ENCODE data around the gene FIGNL2. TPM values are rescaled to one million over a fixed set of nuclear protein-coding genes. Genes with fewer than 3 reads are reported as not detected.

The FIGNL2 gene
- total and polyA plus RNA-seq, 2 of the 13 experiments (the other 11 are each of a cell fraction or from before 2014, with no cell fraction given): 0.82 to 1.00 TPM

- DNase-seq (ENCODE audit: low spot score): no peak
- Histone ChIP-seq H3K27ac (ENCODE audit: extremely low read length, insufficient read depth, low read length) (no peak overlapping the region), H4K20me1 (ENCODE audit: insufficient read depth, low read length) (no peaks in the 10 kb centered on the region), H3K4me3 (replicated peaks in 1 of 3; ENCODE audit: insufficient read depth in 1 of 3, low read depth in 2 of 3, low read length in 3 of 3) (no peak overlapping the region), H3K79me2 (ENCODE audit: insufficient read depth, low read length) (no peaks in the 10 kb centered on the region), H3K36me3 (replicated peaks in 1 of 2; ENCODE audit: control insufficient read depth in 1 of 2, insufficient read depth in 2 of 2, low read length in 2 of 2) (no peaks in the 10 kb centered on the region), H2AFZ (ENCODE audit: low read length) (no peak overlapping the region), H3K9ac (ENCODE audit: insufficient read depth, low read depth, low read length) (no peak overlapping the region), H3K27me3 (ENCODE audit: control insufficient read depth in 1 of 2, insufficient read depth in 2 of 2, low read length in 2 of 2) (peaks cover 9 to 52% of the 10 kb centered on the region in 2 experiments; a peak in 4 of 5 replicates), H3K9me3 (ENCODE audit: low read length) (no peaks in the 10 kb centered on the region), H3K4me2 (ENCODE audit: low read depth, low read length) (no peak overlapping the region), H3K4me1 (ENCODE audit: insufficient read depth, low read length) (peaks cover 47% of the 10 kb centered on the region)
- POLR2A ChIA-PET: no interaction called here
- in situ Hi-C loops (cut with HindIII; ENCODE audit: extremely low pct_ligation_motif_present, low pct_unique_long_range_greater_than_20kb): no loop called here
- WGBS (ENCODE audit: low lambda C conversion rate): 56% methylated on average over 3 of the region's 3 CpGs
- ATAC-seq: no peak
- no peak for FAIRE-seq
- CTCF ChIA-PET (ENCODE audit: low intra/inter-chr PET ratio, low total read pairs): no interaction called here
- intact Hi-C loops (cut with micrococcal nuclease; ENCODE audit: unreplicated experiment): no loop called here
- BruUV-seq (replicated peaks): no TSS peak
- TF ChIP-seq E2F5 (CRISPR knock-in tag; conservative IDR thresholded peaks at IDR 0.05) (no peak), TBX3 (IDR thresholded peaks at IDR 0.05; ENCODE audit: borderline replicate concordance) (no peak), ZNF761 (CRISPR knock-in tag; conservative IDR thresholded peaks at IDR 0.05) (no peak), MXD4 (CRISPR knock-in tag; IDR thresholded peaks at IDR 0.05) (no peak), MAFF (IDR thresholded peaks at IDR 0.05; ENCODE audit: low read depth, low read length) (no peak), PRDM4 (CRISPR knock-in tag; IDR thresholded peaks at IDR 0.05; ENCODE audit: borderline replicate concordance) (no peak), ZBED4 (CRISPR knock-in tag; IDR thresholded peaks at IDR 0.05; ENCODE audit: borderline replicate concordance) (no peak), GTF3A (CRISPR knock-in tag; conservative IDR thresholded peaks at IDR 0.05) (no peak), ZFP41 (CRISPR knock-in tag; IDR thresholded peaks at IDR 0.05; ENCODE audit: borderline replicate concordance) (no peak), ZBTB25 (CRISPR knock-in tag; IDR thresholded peaks at IDR 0.05) (no peak)
These were observed 21.4 kb upstream of the FIGNL2 start for GRCh38 chr12:51869931-51870330.

All from HepG2 (cell line).